ENCODE data around the gene SUN1. TPM values are rescaled to one million over a fixed set of nuclear protein-coding genes. Genes with fewer than 3 reads are reported as not detected.

Gene SUN1
- total RNA-seq, 1 donor from 2014 or later: 99.9 TPM

DNA sequence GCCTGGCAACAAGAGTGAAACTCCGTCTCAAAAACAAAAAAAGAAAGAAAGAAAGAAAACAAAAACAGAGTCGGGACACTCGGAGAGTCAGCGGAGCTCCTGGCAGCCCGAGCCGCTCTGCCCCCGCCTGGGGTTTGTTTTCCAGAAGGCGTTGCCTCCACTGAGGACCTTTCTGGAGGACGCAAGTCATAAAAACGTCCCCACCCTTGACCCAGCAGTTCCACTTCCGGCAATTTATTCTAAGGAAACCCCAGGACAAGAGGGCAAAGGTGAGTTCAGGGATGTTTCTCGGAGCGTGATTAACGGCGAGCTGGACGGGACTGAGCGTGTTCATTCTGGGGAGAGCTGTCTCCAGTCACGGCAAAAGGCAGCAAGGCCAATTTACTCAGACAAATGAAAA is 27.0 kb upstream of the SUN1 start:
- Mint-ChIP-seq H3K27me3 (ENCODE audit: low read depth) (no peaks in the 10 kb centered on the region), H3K4me3 (no peak overlapping the region), H3K9me3 (no peaks in the 10 kb centered on the region), H3K27ac (ENCODE audit: unreplicated experiment) (no peak overlapping the region), H3K36me3 (ENCODE audit: low read depth) (peaks cover 7% of the 10 kb centered on the region), H3K4me1 (no peaks in the 10 kb centered on the region)
- no peak for DNase-seq (ENCODE audit: low read depth, low spot score)
- TF ChIP-seq, protein P1, sequence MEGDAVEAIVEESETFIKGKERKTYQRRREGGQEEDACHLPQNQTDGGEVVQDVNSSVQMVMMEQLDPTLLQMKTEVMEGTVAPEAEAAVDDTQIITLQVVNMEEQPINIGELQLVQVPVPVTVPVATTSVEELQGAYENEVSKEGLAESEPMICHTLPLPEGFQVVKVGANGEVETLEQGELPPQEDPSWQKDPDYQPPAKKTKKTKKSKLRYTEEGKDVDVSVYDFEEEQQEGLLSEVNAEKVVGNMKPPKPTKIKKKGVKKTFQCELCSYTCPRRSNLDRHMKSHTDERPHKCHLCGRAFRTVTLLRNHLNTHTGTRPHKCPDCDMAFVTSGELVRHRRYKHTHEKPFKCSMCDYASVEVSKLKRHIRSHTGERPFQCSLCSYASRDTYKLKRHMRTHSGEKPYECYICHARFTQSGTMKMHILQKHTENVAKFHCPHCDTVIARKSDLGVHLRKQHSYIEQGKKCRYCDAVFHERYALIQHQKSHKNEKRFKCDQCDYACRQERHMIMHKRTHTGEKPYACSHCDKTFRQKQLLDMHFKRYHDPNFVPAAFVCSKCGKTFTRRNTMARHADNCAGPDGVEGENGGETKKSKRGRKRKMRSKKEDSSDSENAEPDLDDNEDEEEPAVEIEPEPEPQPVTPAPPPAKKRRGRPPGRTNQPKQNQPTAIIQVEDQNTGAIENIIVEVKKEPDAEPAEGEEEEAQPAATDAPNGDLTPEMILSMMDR (conservative IDR thresholded peaks at IDR 0.05): no peak

DNA sequence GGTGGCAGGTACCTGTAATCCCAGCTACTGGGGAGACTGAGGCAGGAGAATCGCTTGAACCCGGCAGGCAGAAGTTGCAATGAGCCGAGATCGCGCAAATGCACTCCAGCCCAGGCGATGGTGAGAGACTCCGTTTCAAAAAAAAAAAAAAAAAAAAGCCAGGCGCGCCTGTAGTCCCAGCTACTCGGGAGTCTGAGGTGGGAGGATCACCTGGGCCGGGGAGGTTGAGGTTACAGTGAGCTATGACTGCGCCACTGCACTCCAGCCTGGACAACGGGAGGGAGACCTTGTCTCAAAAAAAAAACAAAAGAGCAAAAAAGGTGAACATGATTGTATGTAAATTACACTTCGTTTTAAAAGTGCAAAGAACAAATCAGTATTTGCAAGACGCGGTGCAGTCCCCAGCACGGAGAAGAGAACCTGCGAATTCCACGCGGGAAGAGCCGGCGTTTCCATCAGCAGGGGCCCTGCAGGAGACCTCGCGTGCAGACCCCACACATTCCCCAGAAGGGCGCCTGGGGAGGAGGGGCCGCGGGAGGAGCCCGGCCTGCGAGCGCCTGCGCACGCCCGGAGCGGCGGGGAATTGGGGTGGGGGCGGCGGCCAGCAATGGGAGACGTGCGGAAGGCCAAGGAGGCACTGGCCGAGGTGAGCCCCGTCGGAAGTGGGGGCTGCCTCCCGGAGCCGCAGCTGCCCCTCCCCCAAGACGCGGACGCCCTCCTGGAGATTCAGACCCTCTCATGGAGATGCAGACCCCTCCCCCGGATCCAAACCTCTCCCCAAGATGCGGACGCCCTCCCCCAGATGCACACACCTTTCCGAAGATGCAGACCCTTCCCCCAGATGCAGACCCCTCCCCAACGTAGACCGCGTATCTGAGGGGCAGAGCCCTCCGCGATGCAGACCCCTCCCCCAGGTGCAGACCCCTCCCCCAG is 16.7 kb upstream of the SUN1 start:
- no peaks in the 10 kb centered on the region for H3K9me3 Mint-ChIP-seq
- peak; percentile 50 for DNase-seq (ENCODE audit: low read depth, low spot score)
- TF ChIP-seq, protein P1 (conservative IDR thresholded peaks at IDR 0.05): no peak
- peak overlapping the region; percentile 89 for H3K4me3 Mint-ChIP-seq
- no peak overlapping the region for H3K27ac Mint-ChIP-seq (ENCODE audit: unreplicated experiment)
- H3K27me3 Mint-ChIP-seq (ENCODE audit: low read depth): peaks cover 33% of the 10 kb centered on the region
- no peaks in the 10 kb centered on the region for H3K36me3 Mint-ChIP-seq (ENCODE audit: low read depth)
- H3K4me1 Mint-ChIP-seq: peaks cover 40% of the 10 kb centered on the region

DNA sequence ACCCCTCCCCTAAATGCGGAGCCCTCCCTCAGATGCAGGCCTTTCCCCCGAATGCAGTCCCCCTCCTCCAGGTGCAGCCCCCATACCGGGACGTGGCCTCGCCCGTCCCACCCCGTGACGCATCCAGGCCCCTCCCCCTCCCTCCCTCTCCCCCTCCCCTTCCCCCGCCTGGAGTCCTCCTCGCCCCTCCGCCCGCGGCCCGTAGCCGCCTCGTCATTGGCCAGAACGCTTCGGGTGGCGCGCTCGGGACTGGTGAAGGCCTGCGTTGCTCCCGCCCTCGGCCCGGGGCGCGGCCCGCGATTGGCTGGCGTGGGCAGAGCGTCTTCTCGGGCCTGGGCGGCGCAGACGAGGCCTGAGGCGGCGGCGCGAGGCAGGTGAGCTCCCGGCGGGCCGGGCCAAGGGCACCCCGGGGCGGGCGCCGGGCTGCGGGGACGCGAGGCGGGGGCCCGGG is 16.0 kb upstream of the SUN1 start:
- peaks cover 33% of the 10 kb centered on the region for H3K27me3 Mint-ChIP-seq (ENCODE audit: low read depth)
- peak; percentile 93 for DNase-seq (ENCODE audit: low read depth, low spot score)
- H3K4me1 Mint-ChIP-seq: peaks cover 45% of the 10 kb centered on the region
- no peak overlapping the region for H3K4me3 Mint-ChIP-seq
- no peak overlapping the region for H3K27ac Mint-ChIP-seq (ENCODE audit: unreplicated experiment)
- TF ChIP-seq, protein P1 (conservative IDR thresholded peaks at IDR 0.05): no peak
- no peaks in the 10 kb centered on the region for H3K36me3 Mint-ChIP-seq (ENCODE audit: low read depth)
- H3K9me3 Mint-ChIP-seq: no peaks in the 10 kb centered on the region

DNA sequence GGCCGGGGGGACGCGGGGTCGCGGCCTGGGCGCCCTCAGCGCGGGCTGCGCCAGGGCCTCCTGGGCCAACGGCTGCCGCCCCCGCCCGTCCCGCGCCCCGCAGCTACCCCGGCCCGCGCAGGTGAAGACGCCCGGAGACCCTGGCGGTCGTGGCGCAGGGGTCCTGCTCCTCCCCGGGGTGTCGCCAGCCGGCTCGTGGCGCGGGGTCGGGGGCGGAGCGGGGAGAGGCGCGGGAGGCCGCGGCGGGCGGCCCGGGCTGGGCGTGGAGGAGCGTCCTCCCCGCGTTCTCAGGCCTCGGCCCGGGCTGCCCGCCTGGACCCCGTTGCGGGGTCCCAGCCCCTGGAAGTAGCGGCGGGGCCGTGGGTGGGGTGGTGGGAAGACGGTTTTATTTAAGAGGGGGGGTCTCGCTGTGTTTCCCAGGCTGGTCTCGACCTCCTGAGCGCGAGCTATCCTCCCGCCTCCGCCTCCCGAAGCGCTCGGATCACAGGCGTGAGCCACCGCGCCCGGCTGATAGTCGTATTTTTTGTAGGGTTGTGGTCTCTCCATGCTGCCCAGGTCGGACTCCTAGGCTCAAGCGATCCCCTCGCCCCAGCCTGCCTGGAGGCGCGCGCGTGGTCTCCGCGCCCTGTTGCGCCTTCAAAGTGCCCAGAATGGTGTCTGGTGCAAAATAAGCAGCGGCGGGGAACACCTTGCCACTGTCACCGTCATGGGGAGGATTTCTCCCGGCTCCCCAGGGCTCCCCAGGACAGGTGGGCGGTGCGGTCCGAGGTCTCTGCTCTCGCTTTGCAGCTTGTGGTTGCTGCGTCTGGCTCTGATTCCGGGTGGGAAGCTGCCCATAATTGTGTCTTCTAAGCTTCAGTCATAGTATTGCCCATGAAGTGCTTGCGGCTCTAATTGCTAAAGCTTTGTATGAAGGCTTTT is 15.3 kb upstream of the SUN1 start:
- H3K27me3 Mint-ChIP-seq (ENCODE audit: low read depth): peaks cover 29% of the 10 kb centered on the region
- peak overlapping the region; percentile 91 for H3K4me3 Mint-ChIP-seq
- H3K4me1 Mint-ChIP-seq: peaks cover 52% of the 10 kb centered on the region
- peak overlapping the region; percentile 27 for H3K27ac Mint-ChIP-seq (ENCODE audit: unreplicated experiment)
- no peaks in the 10 kb centered on the region for H3K9me3 Mint-ChIP-seq
- TF ChIP-seq, protein P1 (conservative IDR thresholded peaks at IDR 0.05): no peak
- no peak for DNase-seq (ENCODE audit: low read depth, low spot score)
- H3K36me3 Mint-ChIP-seq (ENCODE audit: low read depth): no peaks in the 10 kb centered on the region

DNA sequence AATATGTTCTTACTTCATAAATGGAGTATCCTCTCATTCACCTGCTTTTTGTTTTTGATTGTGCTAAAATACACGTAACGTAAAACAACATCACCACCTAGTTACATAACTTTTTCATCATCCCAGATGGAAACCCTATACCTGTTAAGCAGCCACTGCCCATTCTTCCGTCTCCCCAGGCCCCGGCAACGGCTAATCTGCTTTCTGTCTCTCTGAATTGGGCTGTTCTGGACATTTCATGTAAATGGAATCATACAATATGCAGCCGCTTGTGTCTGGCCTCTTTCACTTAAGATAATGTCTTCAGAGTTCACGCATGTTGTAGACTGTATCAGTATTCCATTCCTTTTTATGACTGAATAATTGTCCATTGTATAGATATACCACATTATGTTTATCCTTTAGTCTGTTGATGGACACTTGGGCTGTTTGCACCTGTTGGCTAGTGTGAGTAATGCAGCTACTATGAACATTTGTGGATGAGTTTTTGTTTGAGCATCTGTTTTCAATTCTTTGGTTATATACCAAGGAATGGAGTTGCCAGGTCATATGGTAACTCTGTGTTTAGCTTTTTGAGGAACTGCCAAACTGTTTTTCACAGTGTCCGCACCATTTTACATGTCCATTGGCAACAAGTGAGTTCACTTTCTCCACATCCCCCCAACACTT is 14.1 kb upstream of the SUN1 start:
- Mint-ChIP-seq H3K9me3 (no peaks in the 10 kb centered on the region), H3K27ac (ENCODE audit: unreplicated experiment) (no peak overlapping the region), H3K4me1 (peaks cover 52% of the 10 kb centered on the region), H3K27me3 (ENCODE audit: low read depth) (peaks cover 21% of the 10 kb centered on the region), H3K36me3 (ENCODE audit: low read depth) (no peaks in the 10 kb centered on the region), H3K4me3 (peak overlapping the region; percentile 91)
- DNase-seq (ENCODE audit: low read depth, low spot score): no peak
- TF ChIP-seq, protein P1 (conservative IDR thresholded peaks at IDR 0.05): peak; percentile 58
